Measurements from ENCODE around the gene INPP4B.

INPP4B gene

DNA sequence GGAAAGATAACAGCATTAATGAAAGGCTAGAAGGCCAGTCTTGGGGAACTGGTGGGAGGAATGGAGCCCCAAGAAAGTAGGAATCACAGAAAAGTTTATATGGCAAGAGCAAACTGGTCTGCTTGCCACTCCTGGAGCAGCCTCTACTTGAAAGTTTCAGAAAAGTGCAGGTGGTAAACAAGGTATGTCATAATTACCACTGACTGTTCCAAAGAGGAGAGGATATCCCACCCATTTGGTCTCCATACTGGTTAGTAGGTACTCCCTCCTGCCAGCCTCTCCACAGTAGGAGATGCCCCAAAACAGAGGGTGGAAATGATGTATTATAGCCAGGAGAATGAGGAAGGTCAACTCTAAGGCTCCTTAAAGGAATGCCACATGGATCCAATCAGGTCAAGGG, 145.1 kb downstream of the INPP4B start:
- Mint-ChIP-seq H3K9me3 (no peaks in the 10 kb centered on the region), H3K27me3 (ENCODE audit: low read depth) (no peaks in the 10 kb centered on the region), H3K4me3 (no peak overlapping the region), H3K36me3 (ENCODE audit: low read depth) (no peaks in the 10 kb centered on the region), H3K4me1 (peaks cover 8% of the 10 kb centered on the region), H3K27ac (no peak overlapping the region)
- TF ChIP-seq CTCF (IDR thresholded peaks at IDR 0.05; ENCODE audit: unreplicated experiment in 3 of 3) = no peak

- no peak for TF ChIP-seq CTCF (IDR thresholded peaks at IDR 0.05; ENCODE audit: unreplicated experiment in 3 of 3)
- Mint-ChIP-seq H3K4me1 (peaks cover 12% of the 10 kb centered on the region), H3K36me3 (ENCODE audit: low read depth) (no peaks in the 10 kb centered on the region), H3K27ac (no peak overlapping the region), H3K4me3 (no peak overlapping the region), H3K9me3 (no peaks in the 10 kb centered on the region), H3K27me3 (ENCODE audit: low read depth) (no peaks in the 10 kb centered on the region)
These were observed 145.6 kb downstream of the INPP4B start for GRCh38 chr4:142700531-142700930.

- TF ChIP-seq CTCF (IDR thresholded peaks at IDR 0.05; ENCODE audit: unreplicated experiment in 3 of 3) = no peak
- no peaks in the 10 kb centered on the region for H3K9me3 Mint-ChIP-seq
- peaks cover 12% of the 10 kb centered on the region for H3K4me1 Mint-ChIP-seq
- H3K27ac Mint-ChIP-seq = no peak overlapping the region
- no peaks in the 10 kb centered on the region for H3K36me3 Mint-ChIP-seq (ENCODE audit: low read depth)
- no peak overlapping the region for H3K4me3 Mint-ChIP-seq
- no peaks in the 10 kb centered on the region for H3K27me3 Mint-ChIP-seq (ENCODE audit: low read depth)
These were observed 147.5 kb downstream of the INPP4B start for GRCh38 chr4:142698552-142698951.

DNA sequence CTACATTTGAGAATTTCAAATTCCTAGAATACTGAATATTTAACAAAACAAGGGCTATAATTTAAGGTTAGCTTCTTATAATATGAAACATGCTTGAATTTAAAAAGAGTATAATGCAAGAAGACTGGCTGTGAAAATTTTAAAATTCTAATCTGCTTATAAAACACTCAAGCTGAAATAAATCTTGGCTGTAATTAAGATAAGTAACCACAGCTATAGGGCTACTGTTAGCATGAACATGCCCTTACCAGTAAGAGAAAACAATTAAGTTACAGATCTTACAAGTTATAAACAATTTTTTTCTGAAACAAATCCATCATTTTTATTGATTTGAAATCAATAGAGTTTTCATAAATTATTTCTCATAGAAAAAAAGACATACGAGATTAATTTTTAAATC, 148.2 kb downstream of the INPP4B start:
- no peak for TF ChIP-seq CTCF (IDR thresholded peaks at IDR 0.05; ENCODE audit: unreplicated experiment in 3 of 3)
- Mint-ChIP-seq H3K36me3 (ENCODE audit: low read depth) (no peaks in the 10 kb centered on the region), H3K27ac (no peak overlapping the region), H3K4me3 (no peak overlapping the region), H3K27me3 (ENCODE audit: low read depth) (no peaks in the 10 kb centered on the region), H3K4me1 (peaks cover 12% of the 10 kb centered on the region), H3K9me3 (no peaks in the 10 kb centered on the region)

- no peak overlapping the region for H3K27ac Mint-ChIP-seq
- no peaks in the 10 kb centered on the region for H3K36me3 Mint-ChIP-seq (ENCODE audit: low read depth)
- H3K4me1 Mint-ChIP-seq = peaks cover 12% of the 10 kb centered on the region
- no peak overlapping the region for H3K4me3 Mint-ChIP-seq
- H3K27me3 Mint-ChIP-seq (ENCODE audit: low read depth) = no peaks in the 10 kb centered on the region
- TF ChIP-seq CTCF (IDR thresholded peaks at IDR 0.05; ENCODE audit: unreplicated experiment in 3 of 3) = no peak
- H3K9me3 Mint-ChIP-seq = no peaks in the 10 kb centered on the region
These were observed 148.8 kb downstream of the INPP4B start for GRCh38 chr4:142697320-142697719.

DNA sequence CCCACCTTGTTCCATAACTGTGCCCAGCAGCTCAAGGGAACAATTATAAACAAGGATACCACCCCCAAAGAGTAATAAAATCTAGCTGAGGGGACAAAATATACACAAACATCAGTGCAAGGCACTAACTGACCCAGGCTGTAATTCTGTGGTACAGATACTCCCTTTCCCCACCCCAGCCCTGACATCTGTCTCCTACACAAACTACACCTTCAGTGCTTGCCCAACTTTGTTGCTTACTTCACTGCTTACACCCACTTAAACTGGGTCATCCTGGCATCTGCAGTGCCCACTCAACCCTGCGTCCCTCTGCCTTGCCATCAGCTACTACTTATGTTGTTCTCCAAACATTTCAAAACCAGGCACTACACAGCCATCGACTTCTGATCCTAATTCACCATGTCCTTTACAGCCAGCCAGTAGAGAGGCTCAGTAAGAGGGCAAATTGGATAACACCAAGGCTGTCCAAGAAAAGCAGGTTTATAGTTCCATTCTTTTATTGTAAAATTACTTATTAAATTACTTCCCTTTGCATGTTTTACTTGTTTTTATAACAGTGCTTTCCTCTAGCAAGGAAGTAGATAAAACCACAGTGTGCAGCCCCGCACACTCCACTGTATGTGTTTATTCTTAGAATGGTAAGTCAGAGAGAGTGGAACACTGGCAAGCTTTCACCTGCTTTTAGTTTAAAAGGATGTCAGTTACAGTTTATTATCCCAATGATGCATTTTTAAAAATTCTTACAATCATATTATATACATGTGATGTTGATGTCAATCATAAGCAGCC, 149.6 kb downstream of the INPP4B start:
- Mint-ChIP-seq H3K27me3 (ENCODE audit: low read depth) (no peaks in the 10 kb centered on the region), H3K27ac (peak overlapping the region in 1 of 3 experiments; percentile 48), H3K9me3 (no peaks in the 10 kb centered on the region), H3K36me3 (ENCODE audit: low read depth) (no peaks in the 10 kb centered on the region), H3K4me1 (peaks cover 16% of the 10 kb centered on the region), H3K4me3 (no peak overlapping the region)
- no peak for TF ChIP-seq CTCF (IDR thresholded peaks at IDR 0.05; ENCODE audit: unreplicated experiment in 3 of 3)

Measured in nephron (organoid).